ENCODE results near the gene ADARB2.

ADARB2 gene

DNA sequence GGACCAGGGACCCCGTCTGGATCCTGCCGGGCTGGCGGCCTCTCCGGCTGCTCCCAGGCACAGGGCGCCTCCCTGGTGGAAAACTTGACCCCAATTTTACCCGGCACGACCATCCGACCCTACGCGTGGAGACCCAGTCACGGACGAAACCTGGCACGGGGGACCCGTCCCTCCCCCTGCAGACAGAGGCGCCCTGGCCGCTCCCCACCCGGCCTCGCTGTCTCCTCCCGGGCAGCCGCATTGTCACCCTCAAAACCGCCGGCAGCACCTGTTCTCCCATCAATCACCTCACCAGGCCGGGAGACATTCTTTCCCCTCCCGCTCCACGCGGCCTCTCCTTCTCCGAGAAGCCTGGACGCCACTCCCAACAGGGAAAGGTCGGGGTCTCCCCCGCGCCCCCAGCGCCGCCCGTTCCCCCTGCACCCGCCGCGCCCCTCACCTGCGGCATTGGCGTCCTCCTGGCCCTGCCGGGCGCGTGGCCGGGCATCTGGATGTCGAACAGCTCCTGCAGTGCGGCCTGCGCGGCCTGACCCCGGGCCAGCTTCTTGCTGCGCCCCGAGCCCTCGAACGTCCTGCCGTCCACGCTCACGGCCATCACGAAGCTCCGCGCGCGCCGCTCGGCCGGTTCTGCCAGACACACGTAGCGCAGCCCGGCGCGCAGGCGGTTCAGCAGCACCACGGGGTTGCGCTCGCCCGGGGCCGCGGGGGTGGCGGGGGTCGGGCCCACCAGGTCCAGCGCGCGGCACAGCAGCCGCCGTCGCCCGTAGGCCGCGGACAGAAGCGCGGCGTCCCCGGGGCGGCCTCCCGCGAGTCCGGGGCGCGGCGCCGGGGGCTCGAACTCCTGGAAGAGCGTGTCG, 374.5 kb downstream of the ADARB2 start:
- H3K9me3 ChIP-seq: no peaks in the 10 kb centered on the region
- no peaks in the 10 kb centered on the region for H3K4me1 ChIP-seq (ENCODE audit: control insufficient read depth in 1 of 2, insufficient read depth in 1 of 2, low read depth in 1 of 2, low read length in 1 of 2)
- no peak overlapping the region for H3K27ac ChIP-seq
- peaks cover 92% of the 10 kb centered on the region for H3K27me3 ChIP-seq
- no peaks in the 10 kb centered on the region for H3K36me3 ChIP-seq
- no peak overlapping the region for H3K4me3 ChIP-seq (ENCODE audit: low read depth in 1 of 2, low read length in 1 of 2)
- TF ChIP-seq, protein P1, sequence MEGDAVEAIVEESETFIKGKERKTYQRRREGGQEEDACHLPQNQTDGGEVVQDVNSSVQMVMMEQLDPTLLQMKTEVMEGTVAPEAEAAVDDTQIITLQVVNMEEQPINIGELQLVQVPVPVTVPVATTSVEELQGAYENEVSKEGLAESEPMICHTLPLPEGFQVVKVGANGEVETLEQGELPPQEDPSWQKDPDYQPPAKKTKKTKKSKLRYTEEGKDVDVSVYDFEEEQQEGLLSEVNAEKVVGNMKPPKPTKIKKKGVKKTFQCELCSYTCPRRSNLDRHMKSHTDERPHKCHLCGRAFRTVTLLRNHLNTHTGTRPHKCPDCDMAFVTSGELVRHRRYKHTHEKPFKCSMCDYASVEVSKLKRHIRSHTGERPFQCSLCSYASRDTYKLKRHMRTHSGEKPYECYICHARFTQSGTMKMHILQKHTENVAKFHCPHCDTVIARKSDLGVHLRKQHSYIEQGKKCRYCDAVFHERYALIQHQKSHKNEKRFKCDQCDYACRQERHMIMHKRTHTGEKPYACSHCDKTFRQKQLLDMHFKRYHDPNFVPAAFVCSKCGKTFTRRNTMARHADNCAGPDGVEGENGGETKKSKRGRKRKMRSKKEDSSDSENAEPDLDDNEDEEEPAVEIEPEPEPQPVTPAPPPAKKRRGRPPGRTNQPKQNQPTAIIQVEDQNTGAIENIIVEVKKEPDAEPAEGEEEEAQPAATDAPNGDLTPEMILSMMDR (IDR thresholded peaks at IDR 0.05): no peak

DNA sequence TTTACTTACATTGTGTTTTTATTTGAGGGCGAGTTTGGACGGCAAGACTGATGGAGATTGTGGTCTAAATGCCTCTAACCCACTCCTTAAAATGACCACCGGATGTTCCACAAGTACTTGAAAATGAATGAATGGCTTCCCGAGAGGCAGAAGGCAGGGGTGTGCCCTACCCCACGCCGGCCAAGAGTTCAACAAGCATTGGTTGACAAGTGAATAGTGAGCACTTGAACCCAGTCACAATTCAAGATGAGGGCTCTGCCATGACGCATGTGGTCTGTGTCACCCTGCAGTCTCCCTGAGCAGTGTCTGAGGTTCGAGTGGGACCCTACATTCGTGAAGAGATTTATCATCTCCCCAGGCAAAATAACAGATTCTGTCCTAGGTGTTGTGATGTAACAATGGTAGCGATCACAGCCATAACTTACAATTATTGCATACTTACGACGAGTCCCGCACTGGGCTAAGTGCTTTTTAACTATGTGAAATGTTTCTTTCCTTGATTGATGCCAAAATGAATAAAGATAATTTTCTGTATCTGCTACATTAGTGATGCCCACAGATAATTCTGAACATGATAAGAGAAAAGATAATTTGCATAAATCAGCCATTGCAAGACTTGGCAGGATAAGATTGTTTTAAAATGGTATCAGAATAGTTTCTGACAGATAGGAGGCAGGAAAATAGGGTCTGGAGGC, 375.8 kb downstream of the ADARB2 start:
- H3K9me3 ChIP-seq: no peaks in the 10 kb centered on the region
- H3K27ac ChIP-seq: no peak overlapping the region
- H3K36me3 ChIP-seq: no peaks in the 10 kb centered on the region
- H3K27me3 ChIP-seq: peaks cover 99% of the 10 kb centered on the region
- no peaks in the 10 kb centered on the region for H3K4me1 ChIP-seq (ENCODE audit: control insufficient read depth in 1 of 2, insufficient read depth in 1 of 2, low read depth in 1 of 2, low read length in 1 of 2)
- TF ChIP-seq, protein P1 (IDR thresholded peaks at IDR 0.05): no peak
- no peak overlapping the region for H3K4me3 ChIP-seq (ENCODE audit: low read depth in 1 of 2, low read length in 1 of 2)

DNA sequence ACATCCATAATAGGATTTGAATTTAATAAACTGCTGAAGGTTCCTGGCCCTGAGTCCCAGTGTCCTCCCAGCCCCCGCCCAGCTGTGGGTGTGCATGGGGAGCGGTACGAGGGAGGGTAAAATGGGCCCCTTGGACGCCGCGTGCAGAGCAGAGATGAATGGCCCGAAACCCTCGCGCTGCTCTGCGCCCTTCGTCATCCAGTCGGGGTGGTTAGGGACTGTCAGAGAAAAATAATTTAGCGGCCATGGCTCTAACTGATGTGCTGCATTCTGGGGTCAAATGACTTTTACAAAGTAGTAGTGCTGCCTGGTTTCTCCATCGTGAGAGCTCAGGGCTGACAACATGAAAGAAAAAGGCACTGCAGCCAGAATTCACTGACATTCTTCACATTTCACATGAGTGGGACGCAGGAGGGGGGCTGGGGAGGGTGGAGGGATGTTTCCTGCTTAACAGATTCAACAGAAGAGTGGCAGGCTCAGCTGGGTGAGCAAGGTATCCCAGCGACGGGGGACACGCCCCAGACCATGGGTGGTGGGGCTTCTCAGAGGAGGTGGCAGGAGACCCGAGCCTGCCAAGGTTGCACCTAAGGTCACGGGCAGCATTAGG, 376.7 kb downstream of the ADARB2 start:
- no peak overlapping the region for H3K4me3 ChIP-seq (ENCODE audit: low read depth in 1 of 2, low read length in 1 of 2)

DNA sequence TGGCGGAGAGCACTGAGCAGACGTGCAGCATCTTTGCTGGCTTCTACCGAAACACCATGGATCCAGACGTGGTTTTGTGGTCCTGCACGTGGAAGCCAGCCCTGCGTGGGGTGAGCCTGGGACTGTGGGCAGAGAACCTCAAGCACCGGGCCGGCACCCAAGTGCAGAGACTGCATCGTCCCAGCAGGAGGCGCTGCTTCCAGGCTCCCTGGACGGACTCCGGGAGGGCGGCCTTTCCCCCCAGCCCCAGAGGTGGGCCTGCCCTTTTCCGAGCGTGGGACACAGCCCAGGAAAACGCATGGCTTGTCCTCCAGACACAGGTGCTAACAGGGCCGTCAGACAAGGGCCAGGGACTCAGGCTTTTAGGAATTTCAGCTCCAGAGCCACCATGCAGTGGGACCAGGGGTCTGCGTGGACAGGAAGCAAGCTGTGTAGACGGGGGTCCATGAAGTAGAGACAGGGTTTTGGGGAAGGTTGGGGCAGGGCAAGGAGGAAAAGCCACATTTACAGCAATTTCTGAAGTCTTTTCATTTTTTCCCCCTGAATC, 377.2 kb downstream of the ADARB2 start:
- H3K27me3 ChIP-seq: peaks cover 96% of the 10 kb centered on the region
- H3K9me3 ChIP-seq: no peaks in the 10 kb centered on the region
- H3K4me1 ChIP-seq (ENCODE audit: control insufficient read depth in 1 of 2, insufficient read depth in 1 of 2, low read depth in 1 of 2, low read length in 1 of 2): no peaks in the 10 kb centered on the region
- H3K27ac ChIP-seq: no peak overlapping the region
- TF ChIP-seq, protein P1 (IDR thresholded peaks at IDR 0.05): no peak
- H3K4me3 ChIP-seq (ENCODE audit: low read depth in 1 of 2, low read length in 1 of 2): no peak overlapping the region
- H3K36me3 ChIP-seq: no peaks in the 10 kb centered on the region

More for the DNA sequence above, 376.7 kb downstream of the ADARB2 start:
- Histone ChIP-seq H3K9me3 (no peaks in the 10 kb centered on the region), H3K36me3 (no peaks in the 10 kb centered on the region), H3K27me3 (peaks cover 97% of the 10 kb centered on the region), H3K4me1 (ENCODE audit: control insufficient read depth in 1 of 2, insufficient read depth in 1 of 2, low read depth in 1 of 2, low read length in 1 of 2) (no peaks in the 10 kb centered on the region), H3K27ac (no peak overlapping the region)
- TF ChIP-seq, protein P1 (IDR thresholded peaks at IDR 0.05): no peak

DNA sequence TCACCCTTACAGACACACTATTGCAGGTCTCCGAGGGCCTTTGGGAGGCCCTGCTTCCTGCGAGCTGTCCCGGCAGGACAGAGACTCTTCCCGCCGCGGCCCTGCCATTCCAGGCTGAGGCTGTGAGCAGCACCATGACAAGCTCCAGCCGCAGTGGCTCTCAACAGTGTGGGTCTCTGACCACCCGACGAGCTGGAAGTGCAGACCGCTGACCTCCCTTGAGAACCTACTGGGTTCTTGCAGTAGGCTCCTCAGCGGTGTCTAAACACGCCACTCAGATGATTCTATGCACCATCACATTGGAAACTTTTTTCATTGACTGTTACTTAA, 377.7 kb downstream of the ADARB2 start:
- Histone ChIP-seq H3K4me3 (ENCODE audit: low read depth in 1 of 2, low read length in 1 of 2) (no peak overlapping the region), H3K36me3 (no peaks in the 10 kb centered on the region), H3K4me1 (ENCODE audit: control insufficient read depth in 1 of 2, insufficient read depth in 1 of 2, low read depth in 1 of 2, low read length in 1 of 2) (no peaks in the 10 kb centered on the region), H3K27ac (no peak overlapping the region), H3K27me3 (peaks cover 91% of the 10 kb centered on the region), H3K9me3 (no peaks in the 10 kb centered on the region)
- TF ChIP-seq, protein P1 (IDR thresholded peaks at IDR 0.05): no peak
